GM21447 (cell line): ENCODE measurements around the gene SLC22A8.
"Not testable (repeated sequence)": the region's sequence is repeated elsewhere in the genome, so short reads cannot be mapped to it uniquely, and the experiment has no call there.

Source experiments
- ATAC-seq: cut with Tn5 transposase; IDR thresholded peaks from one replicate; pipeline ENCODE4 v1.9.1; 2021; ENCODE audit not compliant: unreplicated experiment

SLC22A8 gene

GRCh38 chr11:62994775-62995174 is 20.9 kb downstream of the SLC22A8 start:
- ATAC-seq: no peak

DNA sequence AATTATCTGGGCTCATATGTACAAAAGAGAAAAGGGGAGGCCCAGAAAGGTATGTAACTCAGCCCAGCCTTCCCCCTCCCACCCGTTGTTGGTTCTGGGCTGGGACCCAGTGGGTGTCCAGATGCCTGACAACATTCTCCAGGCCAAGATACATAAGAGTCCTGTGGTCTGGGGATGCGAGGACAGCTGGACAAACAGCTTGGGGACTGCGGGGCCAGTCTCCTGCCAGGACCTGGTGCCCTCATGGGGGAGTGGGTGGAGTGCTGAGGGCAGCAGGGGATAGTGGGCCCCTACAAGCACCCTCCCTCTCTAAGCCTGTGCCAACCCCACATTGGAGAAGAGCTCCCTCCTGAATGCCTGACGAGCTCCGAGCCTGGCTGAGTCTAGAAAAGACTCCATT is 27.4 kb downstream of the SLC22A8 start:
- ATAC-seq: no peak

DNA sequence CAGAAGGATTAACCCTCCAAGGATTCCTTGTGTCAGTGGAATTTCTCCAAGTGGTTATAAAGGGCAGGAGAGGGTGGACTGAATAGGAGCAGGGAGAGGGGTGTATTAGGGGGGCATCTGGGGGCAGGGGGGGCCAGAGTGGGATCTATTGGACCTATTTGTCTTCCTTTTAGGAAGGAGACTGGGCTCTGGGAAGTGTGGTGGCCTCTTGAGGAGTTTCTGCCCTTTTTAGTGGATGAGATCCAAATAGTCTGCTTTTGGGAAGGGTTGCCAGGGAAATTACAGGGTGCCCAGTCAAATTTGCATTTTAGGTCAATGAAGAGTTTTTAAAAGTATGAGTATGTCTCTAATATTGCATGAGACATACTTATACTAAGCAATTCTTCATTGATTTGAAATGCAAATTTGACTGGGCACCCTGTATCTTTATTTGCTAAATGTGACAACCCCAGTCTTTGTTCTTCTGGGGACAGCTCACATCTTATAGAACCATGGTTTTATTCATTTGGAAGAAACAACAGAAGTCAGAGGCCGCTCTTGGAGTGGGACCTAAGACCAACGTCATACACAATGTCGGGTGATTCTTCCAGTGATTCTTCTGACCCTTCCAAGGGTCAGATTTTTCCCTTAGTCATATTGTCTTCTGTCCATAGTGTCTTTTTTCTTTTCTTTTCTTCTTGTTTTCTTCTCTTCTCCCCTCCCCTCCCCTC is 30.4 kb downstream of the SLC22A8 start:
- ATAC-seq: no peak

DNA sequence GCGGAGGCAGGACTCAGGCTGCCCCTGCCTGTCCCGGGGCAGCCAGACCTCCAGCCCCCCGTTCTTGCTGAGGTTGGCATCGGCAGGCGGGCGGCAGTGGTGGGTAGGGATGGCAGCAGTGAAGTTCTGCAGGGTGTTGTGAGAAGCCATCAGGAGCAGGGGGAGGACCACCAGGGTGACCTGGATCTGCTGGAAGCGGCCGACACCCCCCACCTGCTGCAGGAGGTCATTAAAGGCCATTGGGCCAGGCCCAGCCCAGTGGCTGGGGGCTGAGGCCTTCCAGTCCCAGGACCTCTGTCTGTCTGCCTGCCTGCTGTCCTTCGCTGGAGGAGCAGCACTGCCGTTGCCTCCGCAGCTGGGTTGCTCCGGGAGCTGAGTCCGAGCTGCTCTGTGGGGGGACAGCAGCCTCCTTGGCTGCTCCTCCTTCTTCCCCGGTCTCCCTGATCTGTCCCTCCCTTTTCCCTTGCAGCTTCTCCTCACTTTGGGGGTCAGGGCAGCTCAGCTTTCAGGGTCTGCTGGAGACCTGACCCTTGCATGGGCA is 31.1 kb downstream of the SLC22A8 start, which contains the start of gene SLC22A6:
TSS of gene SLC22A6 (minus strand) at position 517 of the 541 bp plus-strand sequence. CDS start at position 240, 277 bp downstream.
- no peak for ATAC-seq

DNA sequence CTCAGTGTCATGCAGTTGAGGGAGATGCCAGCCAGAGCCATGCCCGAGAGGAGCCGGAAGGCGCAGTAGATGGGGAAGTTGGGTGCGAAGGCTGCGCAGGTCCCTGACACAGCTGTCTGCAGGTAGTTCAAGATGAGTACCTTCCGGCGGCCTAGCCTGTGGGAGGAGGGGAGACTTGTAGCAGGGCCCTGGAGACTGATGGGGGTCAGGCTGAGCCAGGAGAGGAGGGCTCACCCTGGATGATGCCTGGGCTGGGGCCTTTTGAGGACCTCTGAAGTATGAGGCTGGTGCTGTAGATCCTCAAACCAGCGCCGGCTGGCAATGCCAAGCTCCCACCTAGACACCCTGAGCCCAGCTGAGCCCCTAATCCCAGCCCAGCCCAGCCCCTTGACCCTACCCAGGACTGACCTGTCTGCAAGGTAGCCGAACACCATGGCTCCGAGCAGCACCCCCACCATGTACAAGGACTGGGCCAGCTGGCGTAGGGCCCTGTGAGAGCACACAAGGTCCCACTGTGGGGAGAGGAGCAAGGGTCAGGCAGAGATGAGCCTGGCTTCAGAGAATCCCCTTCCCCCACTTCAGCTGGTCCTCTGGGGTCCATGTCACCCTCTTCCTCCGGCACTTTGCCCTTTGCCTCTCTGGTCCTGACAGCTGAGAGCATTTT is 32.0 kb downstream of the SLC22A8 start:
- ATAC-seq: no peak

- ATAC-seq: no peak
Observed at GRCh38 chr11:62981743-62982142, 33.9 kb downstream of the SLC22A8 start.

GRCh38 chr11:62980133-62980760 is 35.4 kb downstream of the SLC22A8 start:
- ATAC-seq: no peak

DNA sequence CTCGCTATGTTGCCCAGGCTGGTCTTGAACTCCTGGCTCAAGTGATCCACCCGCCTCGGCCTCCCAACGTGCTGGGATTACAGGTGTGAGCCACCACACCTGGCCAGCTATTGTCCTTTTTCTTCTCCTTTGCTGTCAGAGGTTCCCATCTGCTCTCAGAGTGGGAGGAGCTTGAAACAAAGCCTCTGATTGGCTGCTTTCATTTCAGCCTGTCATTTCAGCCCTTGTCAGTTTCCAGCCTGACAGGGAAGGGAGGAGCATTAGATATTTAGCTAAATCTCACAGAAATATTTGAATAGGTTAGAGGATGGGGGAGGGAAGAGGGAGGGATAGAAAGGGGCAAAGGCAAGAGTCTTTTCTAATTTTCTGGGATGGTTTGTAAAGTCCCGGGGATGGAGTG is 39.5 kb downstream of the SLC22A8 start:
- no peak for ATAC-seq

DNA sequence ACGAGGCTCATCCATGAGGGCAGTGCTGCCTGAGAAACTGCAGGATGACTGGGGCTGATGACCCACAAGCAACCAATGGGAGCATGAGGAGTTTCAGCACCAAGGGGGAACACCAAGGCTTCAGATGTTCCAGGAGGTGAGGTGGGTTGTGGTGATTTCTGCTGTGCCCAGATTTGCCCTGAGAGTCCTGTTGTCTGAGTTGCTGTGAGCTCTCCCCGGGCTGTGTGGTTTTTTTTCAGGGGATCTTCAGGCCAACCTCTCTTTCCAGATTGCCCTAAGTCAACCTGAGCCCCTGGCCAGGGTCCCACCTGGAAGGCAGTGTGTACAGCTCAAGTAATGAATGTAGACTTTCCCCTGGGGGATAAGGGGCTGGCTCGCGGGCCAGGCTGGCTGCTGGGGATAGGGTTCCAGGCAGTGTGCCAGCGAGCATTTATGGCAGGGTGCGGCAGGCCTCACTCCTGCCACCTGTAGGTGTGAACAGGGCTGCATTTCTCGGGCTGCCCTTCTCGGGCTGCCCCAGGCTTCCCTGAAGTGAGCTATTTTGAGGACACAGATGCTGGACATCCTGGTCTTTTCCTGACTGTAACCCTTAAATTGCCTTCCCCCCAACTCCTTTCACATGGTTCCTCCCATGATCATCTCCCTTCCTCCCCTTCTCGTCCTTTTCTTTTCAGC is 40.7 kb downstream of the SLC22A8 start:
- no peak for ATAC-seq

DNA sequence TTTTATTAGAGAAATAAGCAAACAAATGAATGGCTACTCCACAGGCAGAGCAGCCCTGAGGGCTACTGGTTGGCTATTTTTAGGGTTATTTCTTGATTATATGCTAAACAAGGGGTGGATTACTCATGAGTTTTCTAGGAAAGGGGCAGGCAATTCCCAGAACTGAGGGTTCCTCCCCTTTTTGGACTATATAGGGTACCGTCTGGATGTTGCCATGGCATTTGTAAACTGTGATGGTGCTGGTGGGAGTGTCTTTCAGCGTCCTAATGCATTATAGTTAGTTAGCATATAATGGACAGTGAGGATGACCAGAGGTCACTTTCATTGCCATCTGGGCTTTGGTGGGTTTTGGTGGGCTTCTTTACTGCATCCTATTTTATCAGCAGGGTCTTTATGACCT is 50.1 kb downstream of the SLC22A8 start:
- ATAC-seq: no peak

DNA sequence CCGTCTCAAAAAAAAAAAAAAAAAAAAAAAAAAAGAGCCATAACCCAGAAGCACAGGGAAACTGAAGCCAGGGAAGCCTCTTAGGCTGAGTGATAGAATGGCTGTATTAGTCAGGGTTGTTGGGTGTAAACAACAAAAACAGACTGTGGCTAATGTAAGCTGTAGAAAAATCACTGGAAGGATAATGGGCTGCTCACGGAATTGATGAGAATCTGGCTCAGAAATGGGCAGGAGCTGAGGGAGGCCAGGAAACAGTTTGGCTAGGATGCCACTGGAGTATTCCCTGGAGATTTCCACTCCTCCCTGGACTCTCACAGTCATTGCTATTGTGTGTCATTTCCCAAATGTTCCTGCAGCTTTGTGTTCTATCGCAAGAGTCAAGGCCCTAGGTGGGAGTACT is 53.2 kb downstream of the SLC22A8 start:
- ATAC-seq: no peak

DNA sequence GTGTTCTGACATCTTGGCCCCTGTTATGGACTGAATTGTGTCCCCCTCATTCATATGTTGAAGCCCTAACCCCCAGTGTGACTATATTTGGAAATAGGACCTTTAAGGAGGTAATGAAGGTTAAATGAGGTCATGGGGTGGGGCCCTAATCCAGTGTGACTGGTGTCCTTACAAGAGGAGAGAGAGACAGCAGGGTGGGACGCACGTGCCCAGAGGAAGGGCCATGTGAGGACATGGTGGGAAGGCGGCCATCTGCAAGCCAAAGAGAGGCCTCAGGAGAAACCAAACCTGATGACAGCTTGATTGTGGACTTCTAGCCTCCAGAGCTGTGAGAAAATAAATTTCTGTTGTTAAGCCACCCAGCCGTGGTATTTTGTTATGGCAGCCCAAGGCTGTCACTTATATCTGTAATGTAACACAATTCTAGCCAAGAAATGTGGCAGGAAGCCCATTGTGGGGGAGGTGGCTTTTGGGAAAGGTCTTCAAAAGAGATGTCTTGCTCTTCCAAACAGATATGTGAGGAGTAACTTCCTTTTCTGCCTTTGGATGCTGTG is 54.5 kb downstream of the SLC22A8 start:
- ATAC-seq: no peak

DNA sequence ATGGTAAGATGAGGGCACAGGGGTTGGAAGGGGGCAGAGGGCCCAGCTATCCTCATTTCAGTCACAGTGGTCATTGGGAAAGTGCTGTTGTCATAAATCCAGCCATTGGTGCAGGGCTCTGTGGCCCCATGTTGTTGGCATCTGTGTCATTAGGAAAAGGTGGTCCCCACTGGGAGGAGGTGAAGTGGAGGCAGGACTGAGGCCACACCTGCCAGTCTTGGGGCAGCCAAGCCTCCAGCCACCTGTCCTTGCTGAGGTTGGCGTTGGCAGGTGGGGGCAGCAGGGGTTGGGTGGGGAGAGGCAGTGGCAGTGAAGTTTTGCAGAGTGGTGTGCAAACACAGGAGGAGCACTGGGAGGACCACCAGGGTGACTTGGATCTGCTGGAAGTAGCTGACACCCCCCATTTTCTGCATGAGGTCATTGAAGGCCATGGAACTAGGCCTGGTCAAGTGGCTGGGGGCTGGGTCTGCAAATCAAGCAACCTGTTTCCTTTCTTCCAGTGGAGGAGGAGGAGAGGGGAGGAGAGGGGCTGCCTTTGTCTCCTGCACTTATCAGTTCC is 56.1 kb downstream of the SLC22A8 start:
- no peak for ATAC-seq

- no peak for ATAC-seq
Observed at GRCh38 chr11:62958547-62959421, 56.9 kb downstream of the SLC22A8 start.

DNA sequence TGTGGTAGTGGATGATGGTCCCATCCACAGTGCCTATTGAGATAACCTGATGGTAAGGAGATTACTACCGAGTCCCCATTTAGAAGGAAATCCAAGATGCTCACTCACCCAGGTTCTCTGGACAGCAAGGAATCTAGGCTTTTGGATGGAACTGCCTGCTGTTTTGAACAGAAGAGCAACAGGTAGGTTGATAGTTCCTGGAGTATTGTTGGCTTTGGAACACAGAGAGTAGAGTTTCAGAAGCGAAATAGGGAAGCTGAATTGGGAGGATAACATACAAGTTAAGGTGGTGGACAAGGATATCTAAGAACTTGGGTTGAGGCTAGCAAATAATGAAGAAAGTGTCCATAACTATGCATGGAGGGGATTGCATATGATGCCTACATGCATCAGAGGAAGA is 58.5 kb downstream of the SLC22A8 start:
- no peak for ATAC-seq

GRCh38 chr11:62954478-62954877 is 61.2 kb downstream of the SLC22A8 start:
- no peak for ATAC-seq

GRCh38 chr11:62953811-62954210 is 61.8 kb downstream of the SLC22A8 start:
- ATAC-seq: no peak

DNA sequence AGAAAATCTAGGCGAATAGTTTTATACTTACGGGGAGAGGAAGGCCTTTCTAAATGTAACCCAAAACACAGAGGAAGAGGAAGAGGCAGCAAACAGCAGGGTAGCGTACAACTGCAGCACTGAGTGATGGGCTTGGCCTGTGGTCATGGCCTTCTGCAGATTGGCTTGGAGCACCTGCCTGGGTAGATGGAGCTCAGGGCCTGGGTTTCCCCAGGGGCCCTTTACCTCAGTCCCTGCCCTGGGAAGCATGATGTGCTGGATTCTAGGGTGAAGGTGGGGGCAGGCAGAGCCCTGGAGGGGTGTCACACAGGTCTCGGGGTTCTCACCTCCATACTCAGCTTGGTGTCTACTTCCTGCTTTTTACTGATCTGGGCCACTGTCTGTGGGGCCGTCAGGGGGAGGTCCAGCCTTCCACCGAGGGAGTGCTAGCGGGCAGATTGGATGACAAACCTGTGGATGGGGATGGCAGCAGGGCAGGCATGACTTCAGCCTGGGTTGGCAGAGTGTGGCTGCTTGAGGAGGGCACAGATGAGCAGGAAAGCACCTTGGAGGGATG is 66.8 kb downstream of the SLC22A8 start:
- ATAC-seq: no peak

DNA sequence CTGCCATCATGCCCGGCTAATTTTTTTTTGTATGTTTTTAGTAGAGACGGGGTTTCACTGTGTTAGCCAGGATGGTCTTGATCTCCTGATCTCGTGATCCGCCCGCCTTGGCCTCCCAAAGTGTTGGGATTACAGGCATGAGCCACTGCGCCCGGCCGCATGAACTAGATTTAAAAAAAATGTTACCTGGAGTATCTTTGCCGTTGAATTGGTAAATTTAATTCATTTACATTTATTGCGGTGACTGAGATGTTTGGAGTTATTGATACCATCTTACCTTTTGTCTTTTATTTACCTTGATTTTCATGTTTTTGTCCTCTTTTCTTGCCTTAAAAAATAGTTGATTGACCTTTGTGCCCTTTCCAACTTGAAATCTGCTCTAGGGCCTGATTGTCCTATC is 70.1 kb downstream of the SLC22A8 start:
- not testable (repeated sequence) for ATAC-seq
